Lower lobe of right lung (tissue), 2 donors: Measurements from ENCODE around the gene HYDIN. TPM values are rescaled to one million over a fixed set of nuclear protein-coding genes. Genes with fewer than 3 reads are reported as not detected.

Experiments used
- ATAC-seq, 2 donors: fragments of 200-7000 bp; cut with Tn5 transposase; one replicate each; pipeline ENCODE4 v1.9.1; 2020 to 2022; ENCODE audit warnings: mild to moderate bottlenecking in 2 of 2, moderate library complexity in 2 of 2
- DNase-seq: peaks from one replicate; pipeline ENCODE4 v3.0.0-alpha.2; 2020
- H3K27ac ChIP-seq: fragments of 200-600 bp; one replicate; pipeline ENCODE4 v1.8.0; 2022
- H3K27me3 ChIP-seq: fragments of 200-600 bp; one replicate; pipeline ENCODE4 v1.8.0; 2022; ENCODE audit warnings: low read depth
- H3K36me3 ChIP-seq: fragments of 200-600 bp; one replicate; pipeline ENCODE4 v1.8.0; 2022; ENCODE audit warnings: mild to moderate bottlenecking
- H3K4me1 ChIP-seq: fragments of 200-600 bp; one replicate; pipeline ENCODE4 v1.8.0; 2022
- H3K4me3 ChIP-seq: fragments of 200-600 bp; one replicate; pipeline ENCODE4 v1.8.0; 2022; ENCODE audit warnings: mild to moderate bottlenecking
- H3K9me3 ChIP-seq: fragments of 200-600 bp; one replicate; pipeline ENCODE4 v1.8.0; 2022
- CTCF ChIP-seq: fragments of 200-600 bp; IDR thresholded peaks from one replicate; pipeline ENCODE4 v1.8.0; 2022; ENCODE audit warnings: antibody characterized with exemption, mild to moderate bottlenecking
- intact Hi-C: fragments of 100-400 bp; cut with DNase I; formaldehyde crosslinking; loops from one replicate; pipeline ENCODE4 v1.11.0; 2022
- total RNA-seq: library from RNA; stranded (reverse); fragmentation: NEBNext Ultra II Directional; extraction: Animal tissue kit (Norgen Biotek cat#: 25700); gene quantifications from one replicate; pipeline ENCODE4 v1.2.1, GENCODE V29; 2021
- donor health status: DM: no; HTN: yes; CAD: no; lungs with severe emphysema.

The HYDIN gene
- total RNA-seq, 1 donor from 2014 or later: 19.5 TPM

GRCh38 chr16:70764632-70765031, 465.9 kb downstream of the HYDIN start:
- H3K36me3 ChIP-seq: peaks cover 64% of the 10 kb centered on the region
- no peak for DNase-seq
- intact Hi-C loops: no loop called here

GRCh38 chr16:70760221-70760620, 470.3 kb downstream of the HYDIN start:
- Histone ChIP-seq H3K4me3 (no peak overlapping the region), H3K9me3 (no peaks in the 10 kb centered on the region), H3K27ac (no peak overlapping the region), H3K36me3 (peaks cover 85% of the 10 kb centered on the region), H3K4me1 (no peaks in the 10 kb centered on the region), H3K27me3 (no peaks in the 10 kb centered on the region)
- no peak for DNase-seq
- intact Hi-C loops: no loop called here
- ATAC-seq: no peak
- TF ChIP-seq CTCF: no peak

More at GRCh38 chr16:70764632-70765031, 465.9 kb downstream of the HYDIN start:
- Histone ChIP-seq H3K9me3 (no peaks in the 10 kb centered on the region), H3K4me1 (no peaks in the 10 kb centered on the region), H3K4me3 (no peak overlapping the region), H3K27ac (no peak overlapping the region), H3K27me3 (no peaks in the 10 kb centered on the region)
- ATAC-seq: no peak
- TF ChIP-seq CTCF: no peak

- ATAC-seq: no peak
- H3K4me3 ChIP-seq: no peak overlapping the region
- H3K9me3 ChIP-seq: no peaks in the 10 kb centered on the region
- H3K4me1 ChIP-seq: no peaks in the 10 kb centered on the region
- TF ChIP-seq CTCF: no peak
- intact Hi-C loops: no loop called here
- H3K36me3 ChIP-seq: peaks cover 87% of the 10 kb centered on the region
- DNase-seq: no peak
- no peak overlapping the region for H3K27ac ChIP-seq
- no peaks in the 10 kb centered on the region for H3K27me3 ChIP-seq
Measured at GRCh38 chr16:70759666-70760065, 470.9 kb downstream of the HYDIN start.

- ATAC-seq (no peak), DNase-seq (no peak)
- no peak overlapping the region for H3K27ac ChIP-seq
- peaks cover 83% of the 10 kb centered on the region for H3K36me3 ChIP-seq
- intact Hi-C loops: no loop called here
- H3K4me3 ChIP-seq: no peak overlapping the region
- H3K9me3 ChIP-seq: no peaks in the 10 kb centered on the region
- no peaks in the 10 kb centered on the region for H3K27me3 ChIP-seq
- no peak for TF ChIP-seq CTCF
- H3K4me1 ChIP-seq: peaks cover 5% of the 10 kb centered on the region
Measured at GRCh38 chr16:70758786-70759185, 471.7 kb downstream of the HYDIN start.

Other genes starting within 250 kb of the HYDIN start
- 23.4 TPM for gene CMTR2, start 58.7 kb upstream of the HYDIN start, total RNA-seq
- gene CALB2, start 128.0 kb upstream of the HYDIN start, total RNA-seq: 1.6 TPM
- gene TLE7, start 211.3 kb upstream of the HYDIN start, total RNA-seq: not detected
- 9.5 TPM for gene ZNF23, start 231.5 kb upstream of the HYDIN start, total RNA-seq